Measurements from ENCODE around the gene GALNT15. TPM values are rescaled to one million over a fixed set of nuclear protein-coding genes. Genes with fewer than 3 reads are reported as not detected.
A peak's percentile ranks its signal among the peaks of the same experiment; 100 is the strongest.

GALNT15 gene
- total and polyA plus RNA-seq, 2 of the 4 experiments (the other 2 are of a cell fraction): 12.8 to 19.7 TPM

- CTCF ChIA-PET: no interaction called here
- H2AFZ ChIP-seq (replicated peaks; ENCODE audit: low read length, poor library complexity): no peak overlapping the region
- DNase-seq: no peak
- H3K9me1 ChIP-seq (ENCODE audit: insufficient read depth, low read length): no peaks in the 10 kb centered on the region
- BruUV-seq (replicated peaks): no TSS peak
- no peaks in the 10 kb centered on the region for H3K4me1 ChIP-seq (ENCODE audit: control insufficient read depth, insufficient read depth, low read length)
- H3K27ac ChIP-seq (ENCODE audit: insufficient read depth, low read length): no peak overlapping the region
- no peak overlapping the region for H3K4ac ChIP-seq (ENCODE audit: low read depth, low read length)
- no peak overlapping the region for H3K56ac ChIP-seq (ENCODE audit: extremely low read depth, insufficient read depth, low read length)
- H3K27me3 ChIP-seq (ENCODE audit: control insufficient read depth, insufficient read depth, low read length): no peaks in the 10 kb centered on the region
- no peaks in the 10 kb centered on the region for H4K20me1 ChIP-seq (ENCODE audit: insufficient read depth, low read length)
- no peak overlapping the region for H2AK5ac ChIP-seq (ENCODE audit: low read depth, low read length)
- no peak overlapping the region for H4K8ac ChIP-seq (ENCODE audit: low read depth in 2 of 2, low read length in 2 of 2)
- H4K5ac ChIP-seq (ENCODE audit: low read depth, low read length): no peak overlapping the region
- no peak overlapping the region for H2BK5ac ChIP-seq (ENCODE audit: low read depth, low read length, poor library complexity, severe bottlenecking)
- in situ Hi-C loops (cut with MboI; ENCODE audit: low sequenced_read_pairs): loop anchor here (25.0 kb wide), 1 partner anchor 595 kb away; no protein-coding TSS in a partner anchor
- H3K4me3 ChIP-seq (ENCODE audit: insufficient read depth, low read depth, low read length): no peak overlapping the region
- POLR2A ChIA-PET (ENCODE audit: unreplicated experiment): no interaction called here
- no peak overlapping the region for H3K4me2 ChIP-seq (ENCODE audit: low read depth, low read length)
- no peak for ATAC-seq (ENCODE audit: low read depth)
- TF ChIP-seq USF2 (IDR thresholded peaks at IDR 0.05; ENCODE audit: low read depth, low read length) (0 out of 2 replicates have a peak, but pooled peaks have one; percentile 13), CEBPB (IDR thresholded peaks at IDR 0.05; ENCODE audit: low read depth, low read length) (no peak)
- no peak overlapping the region for H2AK9ac ChIP-seq (replicated peaks; ENCODE audit: low read depth, low read length, poor library complexity)
- H3K14ac ChIP-seq (replicated peaks; ENCODE audit: low read depth, low read length): no peak overlapping the region
- peaks cover 7% of the 10 kb centered on the region for H3K36me3 ChIP-seq (ENCODE audit: control insufficient read depth, insufficient read depth, low read length)
- no peaks in the 10 kb centered on the region for H3K79me1 ChIP-seq (ENCODE audit: low read depth in 1 of 2, low read length in 2 of 2)
- no peak overlapping the region for H2BK20ac ChIP-seq (ENCODE audit: low read depth, low read length)
- no peak overlapping the region for H3K18ac ChIP-seq (ENCODE audit: low read depth, low read length)
- no peak overlapping the region for H2BK120ac ChIP-seq (ENCODE audit: low read depth, low read length)
- no peak overlapping the region for H2BK15ac ChIP-seq (ENCODE audit: low read depth, low read length)
- H3K9ac ChIP-seq (ENCODE audit: low read depth, low read length): no peak overlapping the region
- no peak overlapping the region for H3K23ac ChIP-seq (ENCODE audit: low read depth, low read length)
- no CpG with 5 or more reads among the region's 2 CpGs for WGBS, 2 experiments (ENCODE audit: extremely low coverage in 2 of 2, insufficient read length in 1 of 2)
- H3K9me3 ChIP-seq (ENCODE audit: control insufficient read depth, insufficient read depth, low read length): no peaks in the 10 kb centered on the region
- dilution Hi-C loops (cut with HindIII; ENCODE audit: low sequenced_read_pairs, unreplicated experiment): no loop called here
- H4K91ac ChIP-seq (ENCODE audit: insufficient read depth, low read depth, low read length): no peak overlapping the region
- intact Hi-C loops (cut with micrococcal nuclease): no loop called here
Measured at GRCh38 chr3:16231983-16232382, 57.5 kb downstream of the GALNT15 start.
